NAMALWA (cell line): ENCODE data around the gene CCDC148.
"Not testable (repeated sequence)": the region's sequence is repeated elsewhere in the genome, so short reads cannot be mapped to it uniquely, and the experiment has no call there.

Experiments
- DNase-seq: peaks from one replicate; pipeline ENCODE4 v3.0.0-alpha.2; 2015; ENCODE audit warnings: low spot score

CCDC148 gene

DNA sequence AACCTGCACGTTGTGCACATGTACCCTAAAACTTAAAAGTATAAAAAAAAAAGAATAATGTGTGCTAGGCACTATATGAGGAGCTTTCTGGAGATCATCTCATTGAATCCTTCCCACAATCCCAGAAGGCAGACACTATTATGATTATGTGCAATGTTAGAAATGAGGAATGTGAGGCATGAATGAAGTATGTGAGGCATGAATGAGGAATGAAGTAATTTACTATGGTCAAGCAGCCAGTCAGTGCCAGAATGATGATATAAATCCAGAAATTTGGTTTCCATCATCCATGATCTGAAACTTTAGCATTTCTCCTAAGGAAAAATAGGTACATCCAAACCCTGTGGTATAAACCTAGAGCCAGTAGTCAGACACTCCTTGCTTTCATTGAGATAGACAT is 42.0 kb downstream of the CCDC148 start:
- no peak for DNase-seq

DNA sequence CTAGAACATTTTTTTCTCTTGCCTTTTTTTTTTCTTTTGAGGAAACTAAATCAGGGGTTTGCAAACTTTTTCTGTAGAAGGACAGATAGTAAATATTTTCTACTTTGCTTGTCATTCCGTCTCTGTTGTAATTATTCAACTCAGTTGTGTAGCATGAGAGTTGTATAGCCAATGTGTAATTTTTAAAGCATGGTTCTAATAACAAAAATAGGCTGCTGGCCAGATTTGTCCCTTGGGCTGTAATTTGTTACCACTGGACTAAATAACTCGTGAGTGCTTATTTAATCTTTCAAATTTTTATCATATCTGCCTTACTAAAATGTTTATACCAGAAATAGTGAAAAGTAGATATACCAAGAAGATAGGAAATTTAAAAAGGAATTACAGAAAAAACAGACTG is 43.0 kb downstream of the CCDC148 start:
- no peak for DNase-seq

DNA sequence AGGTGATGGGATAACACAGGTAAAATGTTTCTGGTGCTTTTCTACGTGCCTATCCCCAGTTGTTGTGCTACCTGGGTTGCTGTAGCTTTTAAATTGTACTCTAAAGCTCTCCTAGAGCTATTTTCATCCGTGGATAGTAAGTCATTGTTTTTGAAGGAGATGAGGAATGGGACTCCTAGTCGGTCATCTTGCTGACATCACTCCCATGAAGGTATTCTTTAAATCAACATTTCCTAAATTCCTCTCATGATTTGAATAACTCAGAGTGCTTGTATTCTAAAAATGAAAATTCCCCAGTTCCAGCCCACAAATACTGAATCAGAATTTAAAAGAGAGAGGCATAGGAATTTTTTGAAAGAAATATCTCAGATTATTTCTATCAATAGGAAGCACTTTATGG is 44.3 kb downstream of the CCDC148 start:
- no peak for DNase-seq

DNA sequence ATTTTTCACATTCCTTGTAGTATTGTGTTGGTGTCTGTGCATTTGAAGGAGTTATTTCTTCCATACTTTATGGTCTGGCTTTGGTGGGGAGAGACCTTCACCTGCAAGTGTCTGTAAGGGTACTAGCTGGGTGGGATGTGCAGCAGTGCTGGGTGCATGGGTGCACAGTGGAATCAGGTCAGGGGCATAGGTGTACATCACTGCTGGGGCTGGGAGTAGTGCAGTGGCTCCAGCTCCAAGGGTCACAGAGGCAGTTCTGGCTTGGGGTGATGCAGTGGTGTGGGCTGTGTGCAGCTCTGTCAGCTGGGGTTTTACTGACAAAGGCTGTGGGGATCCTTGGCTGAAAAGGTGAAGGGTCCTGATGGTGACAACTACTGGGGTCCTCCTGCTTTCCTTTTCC is 44.8 kb downstream of the CCDC148 start:
- no peak for DNase-seq

DNA sequence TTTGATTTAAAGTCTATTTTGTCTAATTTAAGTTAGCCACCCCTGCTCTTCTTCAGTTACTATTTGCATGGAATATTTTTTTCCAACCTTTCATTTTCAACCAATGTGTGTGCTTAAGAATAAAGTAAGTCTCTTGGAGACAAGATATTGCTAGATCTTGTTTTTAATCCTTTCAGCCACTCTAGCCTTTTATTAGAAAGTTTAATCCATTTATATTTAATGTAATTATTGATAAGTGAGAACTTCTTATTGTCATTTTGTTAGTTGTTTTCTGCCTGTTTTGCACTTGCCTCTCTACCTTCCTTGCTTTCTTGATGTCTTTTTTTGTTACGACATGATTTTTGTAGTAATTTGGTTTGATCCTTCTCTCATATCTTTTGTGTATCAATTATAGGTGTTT is 46.4 kb downstream of the CCDC148 start:
- no peak for DNase-seq

DNA sequence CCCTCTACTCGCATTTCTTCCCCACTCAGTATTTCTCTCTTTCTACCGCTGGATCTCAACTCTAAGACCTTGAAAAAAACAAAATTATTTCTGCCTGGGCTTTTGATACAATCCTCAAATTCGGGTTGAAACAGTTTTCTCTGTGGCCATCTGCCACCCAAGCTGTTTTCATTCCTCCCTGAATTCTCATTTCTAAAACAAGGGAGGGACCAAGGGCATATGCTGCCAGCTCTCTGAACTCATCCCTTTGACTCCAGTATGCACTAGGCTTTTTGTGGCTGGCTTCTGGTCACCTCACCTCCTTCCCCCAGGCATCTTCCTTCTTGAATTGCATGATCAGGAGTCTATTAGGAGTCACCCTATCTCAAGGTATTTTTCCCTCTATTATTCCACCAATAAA is 49.5 kb downstream of the CCDC148 start:
- DNase-seq: no peak

DNA sequence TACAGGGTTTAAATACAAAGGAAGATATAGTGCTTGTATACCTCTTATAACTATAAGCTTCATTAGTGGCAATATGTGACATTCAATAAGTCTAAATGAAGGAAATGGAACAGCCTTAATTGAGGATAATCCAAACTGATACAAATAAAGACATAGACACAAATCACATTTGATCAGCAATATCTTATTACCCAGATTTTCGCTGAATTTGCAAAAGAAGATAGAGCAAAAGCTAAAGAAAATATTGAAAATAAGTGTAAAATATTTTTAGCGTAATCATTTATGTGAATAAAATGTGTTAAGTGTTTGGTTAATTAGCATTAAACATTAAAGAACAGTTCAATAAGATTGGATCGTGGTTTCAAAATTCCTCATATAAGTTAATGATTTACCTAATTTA is 51.2 kb downstream of the CCDC148 start:
- DNase-seq: no peak

DNA sequence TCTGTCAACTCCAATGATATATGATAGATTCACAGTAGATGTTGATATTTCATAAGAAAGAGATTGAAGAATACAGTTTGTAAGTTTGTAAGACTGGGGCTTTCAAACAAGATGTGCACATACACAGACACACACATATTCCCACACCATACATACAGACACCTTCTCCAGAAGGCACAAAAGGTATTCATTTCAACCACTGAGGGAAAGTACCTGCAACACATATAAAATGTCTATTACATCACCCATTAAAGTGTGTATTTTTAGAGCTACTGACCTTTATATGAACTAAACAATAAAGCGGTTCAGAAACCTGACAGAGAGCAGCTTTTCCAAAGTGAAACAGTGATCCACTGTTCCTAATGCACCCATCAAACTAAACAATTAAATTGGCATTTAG is 53.3 kb downstream of the CCDC148 start:
- no peak for DNase-seq

DNA sequence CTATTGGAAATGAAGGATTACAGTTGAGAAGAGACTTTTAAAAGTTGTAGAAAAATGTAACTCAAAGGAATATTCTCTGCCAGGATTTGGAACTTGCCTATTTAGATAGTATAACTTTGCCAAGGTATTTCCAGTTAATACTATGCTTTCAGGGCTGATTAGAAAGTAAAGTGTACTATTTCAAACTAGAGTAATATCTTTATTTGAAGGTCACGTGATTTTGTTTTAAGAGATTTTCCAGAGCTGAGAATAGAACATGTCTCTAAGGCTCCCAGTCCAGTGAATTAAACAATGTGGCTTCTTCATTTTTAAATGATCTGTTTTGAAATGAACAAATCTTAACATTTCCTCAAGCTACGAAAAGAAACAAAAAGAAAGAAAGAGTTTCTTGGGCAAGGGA is 53.9 kb downstream of the CCDC148 start:
- DNase-seq: no peak

DNA sequence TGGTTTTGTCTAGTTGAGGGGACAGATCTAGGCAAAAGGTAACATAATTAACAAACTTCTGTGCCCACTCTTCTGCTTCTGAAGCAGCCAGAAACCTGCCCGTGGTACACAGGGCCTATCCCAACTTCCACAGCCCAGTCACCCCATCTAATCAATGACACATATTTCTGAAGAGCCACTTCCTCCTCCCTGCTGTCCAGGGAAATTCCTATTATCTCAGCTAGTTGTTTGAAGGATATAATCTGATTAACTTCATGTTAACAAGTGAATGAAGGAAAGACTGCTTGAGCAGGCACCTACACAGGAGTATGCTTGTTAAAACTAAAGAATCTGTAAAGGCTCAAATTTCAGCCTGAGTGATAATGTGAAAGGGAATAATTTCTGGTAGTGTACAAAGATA is 61.4 kb downstream of the CCDC148 start:
- no peak for DNase-seq

DNA sequence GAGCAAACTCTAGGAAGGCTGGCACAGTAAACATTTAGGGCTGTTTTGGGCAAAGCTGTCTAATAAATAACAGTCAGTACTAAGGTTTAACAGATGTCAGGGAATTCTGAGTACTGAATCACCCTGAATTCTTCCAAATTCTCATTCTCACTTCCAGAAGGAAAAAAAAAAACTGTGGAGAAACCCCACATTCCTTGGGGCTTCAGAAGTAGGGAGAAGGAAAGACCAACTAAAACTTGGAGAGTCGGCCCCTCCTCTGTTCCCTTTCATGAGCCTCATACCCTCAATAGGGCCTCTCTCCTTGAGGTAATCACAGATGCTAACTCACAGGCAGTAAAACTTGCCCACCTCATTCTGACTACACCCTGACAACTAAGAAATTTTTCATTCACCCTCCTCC is 62.1 kb downstream of the CCDC148 start:
- no peak for DNase-seq

DNA sequence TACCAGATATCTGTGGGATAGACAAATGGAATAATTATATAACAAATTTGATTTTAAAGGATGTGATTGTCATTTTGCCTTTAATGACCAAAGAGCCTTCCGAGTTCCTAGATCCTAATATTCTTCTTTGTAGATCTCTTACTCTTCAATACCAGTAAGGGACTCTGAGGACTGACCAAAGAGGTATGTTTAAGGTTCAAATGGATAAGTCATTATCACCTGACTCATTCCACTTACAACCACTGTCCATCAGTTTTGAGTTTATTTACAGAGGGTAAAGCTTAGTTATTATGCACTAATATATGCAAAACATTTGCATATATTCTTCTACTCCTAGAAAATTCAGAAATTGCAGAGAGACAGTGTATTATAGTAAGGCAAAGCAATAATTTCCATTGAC is 62.7 kb downstream of the CCDC148 start:
- DNase-seq: no peak

DNA sequence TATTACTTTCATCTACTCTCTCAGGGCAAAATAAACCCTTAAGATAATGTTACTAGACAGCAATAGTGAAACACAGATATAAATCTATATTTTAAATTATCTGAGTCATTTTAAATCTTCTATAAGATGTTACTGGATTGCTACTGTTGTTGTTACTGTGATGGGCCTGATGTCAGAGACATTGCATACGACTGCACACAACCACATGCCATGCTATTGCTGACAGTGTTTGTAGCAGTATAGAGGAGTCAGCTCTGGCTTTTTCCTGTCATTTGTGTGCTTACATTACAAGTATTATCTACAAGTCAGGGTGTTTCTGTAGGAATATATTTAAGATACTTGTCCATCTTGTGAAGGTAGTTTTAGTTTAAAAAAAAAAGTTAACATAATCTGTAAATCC is 63.9 kb downstream of the CCDC148 start:
- DNase-seq: no peak

DNA sequence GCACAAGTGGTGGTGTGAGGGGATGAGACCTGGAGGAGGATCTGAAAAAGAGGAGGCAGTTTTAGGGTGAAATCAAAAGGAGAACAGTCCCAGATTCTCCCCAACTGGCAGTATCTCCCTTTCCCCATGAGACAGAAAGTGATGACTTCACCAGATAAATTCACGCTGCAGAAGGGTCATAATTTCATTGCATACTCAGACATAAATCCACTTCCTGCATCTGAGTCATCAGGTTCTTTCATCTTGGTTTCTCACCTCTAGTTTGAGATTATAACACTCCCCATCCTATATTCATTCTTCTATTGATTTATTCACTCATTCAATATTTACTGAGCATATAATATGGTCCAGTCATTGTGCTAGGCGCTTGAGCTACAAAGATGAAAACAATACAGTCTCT is 64.7 kb downstream of the CCDC148 start:
- DNase-seq: no peak

DNA sequence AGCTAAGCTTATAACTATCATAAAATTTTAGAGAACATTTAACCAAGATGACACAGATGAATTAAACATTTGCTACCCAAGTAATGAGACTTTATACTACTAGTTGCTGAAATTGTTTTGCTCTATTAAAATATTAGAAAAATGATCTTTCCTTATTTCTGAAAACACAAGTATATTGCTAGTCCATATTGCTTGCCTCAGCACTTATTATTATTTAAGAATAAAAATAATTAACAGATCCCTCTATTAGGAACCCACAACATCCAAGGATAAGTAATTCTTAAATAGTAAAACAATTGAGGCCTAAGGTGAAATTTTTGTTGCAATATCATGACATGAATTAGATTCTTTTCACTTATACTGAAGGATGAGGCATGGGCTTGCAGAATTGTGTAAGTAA is 65.2 kb downstream of the CCDC148 start:
- no peak for DNase-seq

DNA sequence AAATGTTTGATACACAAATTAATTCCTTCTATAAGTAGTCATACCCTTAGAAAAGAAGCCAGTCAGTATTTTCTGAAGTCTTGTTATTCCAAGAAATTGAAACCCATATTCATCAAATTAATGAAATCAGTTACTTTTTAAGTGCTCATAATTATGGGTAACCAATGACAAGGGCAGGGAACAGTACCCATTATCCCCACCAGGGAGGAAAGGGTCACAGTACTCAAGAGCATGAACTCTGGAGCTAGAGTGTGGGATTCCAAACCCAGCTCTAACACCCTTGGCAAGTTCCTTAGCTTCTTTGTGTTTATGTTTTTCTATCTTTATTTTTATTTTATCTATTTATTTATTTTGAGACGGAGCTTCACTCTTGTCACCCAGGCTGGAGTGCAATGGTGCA is 68.4 kb downstream of the CCDC148 start:
- no peak for DNase-seq

DNA sequence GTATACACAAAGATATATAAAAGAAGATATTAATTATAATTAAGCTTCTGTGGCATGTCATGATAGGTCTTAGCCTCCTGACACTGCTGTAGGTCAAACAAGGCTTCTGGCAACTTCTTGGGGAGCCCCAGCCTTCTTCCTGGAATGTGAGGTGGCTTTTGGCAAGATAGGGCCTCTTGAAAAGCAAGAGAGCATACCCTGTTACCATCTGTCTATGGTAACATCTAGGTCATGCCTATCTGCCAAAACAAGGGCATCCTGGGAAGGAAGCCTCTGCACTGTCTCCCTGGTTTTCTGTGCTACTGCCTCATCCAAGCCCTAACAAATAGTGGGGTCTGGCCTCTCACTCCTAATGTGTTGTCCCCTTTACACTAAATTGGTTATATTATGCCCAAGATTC is 70.9 kb downstream of the CCDC148 start:
- DNase-seq: no peak

DNA sequence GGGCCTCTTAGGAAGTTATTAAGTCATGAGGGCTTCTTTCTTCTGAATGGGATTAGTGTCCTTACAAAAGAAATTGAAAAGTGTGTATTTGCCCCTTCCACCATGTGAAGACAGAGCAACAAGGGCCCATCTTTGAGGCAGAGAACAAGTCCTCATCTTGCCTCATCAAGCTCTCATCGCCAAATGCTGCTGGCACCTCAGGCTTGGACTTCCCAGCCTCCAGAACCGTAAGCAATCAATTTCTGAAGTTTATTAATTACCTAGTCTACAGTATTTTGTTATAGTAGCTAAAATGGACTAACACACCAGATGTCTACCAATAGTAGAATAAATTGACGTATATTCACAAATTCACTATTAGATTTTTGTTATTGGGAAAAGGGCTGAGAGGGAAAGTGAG is 74.6 kb downstream of the CCDC148 start:
- no peak for DNase-seq

DNA sequence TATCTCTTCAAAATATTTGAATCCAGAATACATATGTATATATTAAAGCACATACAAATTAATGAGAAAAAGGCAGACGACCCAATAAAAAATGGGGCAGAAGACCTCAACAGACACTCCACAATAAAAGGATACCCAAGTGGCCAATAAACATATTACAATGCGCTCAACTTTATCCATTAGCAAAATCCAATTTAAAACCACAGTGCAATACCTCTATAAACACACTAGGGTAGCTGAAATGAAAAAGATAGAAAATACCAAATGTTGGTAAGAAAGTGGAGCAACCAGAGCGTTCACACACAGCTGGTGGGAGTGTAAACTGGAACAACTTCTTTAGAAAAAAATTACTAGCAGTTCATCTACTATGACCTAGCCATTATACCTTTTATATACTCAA is 75.3 kb downstream of the CCDC148 start:
- peak; percentile 34 for DNase-seq

DNA sequence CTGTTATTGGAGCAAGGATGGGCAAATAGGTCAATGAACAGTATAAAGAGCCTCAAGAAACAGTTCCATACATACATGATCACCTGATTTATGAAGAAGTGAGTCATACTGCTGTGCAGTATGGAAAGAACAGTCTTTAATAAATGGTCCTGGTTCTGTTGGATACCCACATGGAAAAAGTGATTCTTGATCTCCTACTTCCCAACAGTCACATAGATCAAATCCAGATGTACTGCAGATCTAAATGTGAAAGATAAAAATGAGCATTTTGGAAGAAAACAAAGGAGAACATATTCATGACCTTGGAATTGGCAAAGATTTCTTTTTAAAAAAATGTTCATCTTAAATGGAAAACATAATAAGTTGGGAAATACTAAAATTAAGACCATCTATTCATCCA is 75.8 kb downstream of the CCDC148 start:
- no peak for DNase-seq

DNA sequence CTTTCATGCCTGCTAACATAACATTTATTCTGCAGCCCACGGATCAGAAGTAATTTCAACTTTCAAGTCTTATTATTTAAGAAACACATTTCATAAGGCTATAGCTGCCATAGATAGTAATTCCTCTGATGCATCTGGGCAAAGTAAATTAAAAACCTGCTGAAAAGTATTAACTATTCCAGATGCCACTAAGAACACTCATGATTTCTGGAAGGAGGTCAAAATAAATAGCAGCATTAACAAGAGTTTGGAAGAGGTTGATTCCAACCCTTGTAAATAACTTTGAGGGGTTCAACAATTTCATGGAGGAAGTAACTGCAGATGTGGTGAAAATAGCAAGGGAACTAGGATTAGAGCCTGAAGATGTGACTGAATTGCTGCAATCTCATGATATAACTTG is 77.6 kb downstream of the CCDC148 start:
- no peak for DNase-seq

DNA sequence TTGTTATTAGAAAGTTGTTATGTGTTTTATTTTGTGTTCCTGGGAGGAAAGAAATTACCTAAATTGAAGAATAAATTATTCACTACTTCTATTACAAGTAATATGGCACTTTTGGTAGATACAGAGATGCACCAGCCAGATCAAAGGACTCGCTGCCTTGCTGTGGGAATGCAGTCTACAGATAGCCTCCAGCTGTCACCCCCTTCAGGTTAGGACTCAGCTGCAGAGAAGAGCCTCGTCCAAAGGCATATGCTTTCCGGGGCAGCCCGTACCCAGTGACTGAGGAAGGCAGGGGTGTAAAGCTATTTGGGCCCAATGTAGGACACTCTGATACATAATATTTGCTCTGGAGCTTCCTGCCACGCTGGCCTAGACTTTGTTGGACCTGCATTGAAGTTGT is 90.2 kb downstream of the CCDC148 start:
- DNase-seq: no peak

DNA sequence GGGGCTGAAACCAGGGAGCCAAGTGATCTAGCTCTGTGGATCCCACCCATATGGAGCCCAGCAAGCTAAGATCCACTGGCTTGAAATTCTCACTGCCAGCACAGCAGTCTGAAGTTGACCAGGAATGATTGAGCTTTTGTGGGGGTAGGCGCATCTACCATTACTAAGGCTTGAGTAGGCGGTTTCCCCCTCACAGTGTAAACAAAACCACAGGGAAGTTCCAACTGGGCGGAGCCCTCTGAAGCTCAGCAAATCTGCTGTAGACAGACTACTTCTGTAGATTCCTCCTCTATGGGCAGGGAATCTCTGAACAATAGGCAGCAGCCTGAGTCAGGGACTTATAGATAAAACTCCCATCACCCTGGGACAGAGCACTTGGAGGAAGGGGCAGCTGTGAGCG is 96.7 kb downstream of the CCDC148 start:
- DNase-seq: no peak

DNA sequence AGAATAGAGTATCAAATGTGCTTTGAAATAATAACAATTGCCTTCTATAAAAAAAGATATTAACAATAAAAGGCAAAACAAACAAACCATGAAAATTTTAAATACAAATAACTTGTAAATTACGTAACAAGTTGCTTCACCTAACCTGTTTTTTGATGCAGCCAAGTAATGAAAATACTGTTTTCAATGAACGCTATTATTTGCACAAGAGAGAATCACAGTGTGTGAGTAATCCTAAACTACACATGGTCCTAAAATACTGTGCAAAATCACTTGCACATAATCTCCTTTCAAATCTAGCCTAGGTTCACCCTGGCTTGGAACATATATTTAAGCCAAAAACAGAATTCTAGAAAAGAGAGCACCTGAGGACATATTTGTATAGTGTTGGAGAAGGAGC is 98.9 kb downstream of the CCDC148 start:
- DNase-seq: no peak

DNA sequence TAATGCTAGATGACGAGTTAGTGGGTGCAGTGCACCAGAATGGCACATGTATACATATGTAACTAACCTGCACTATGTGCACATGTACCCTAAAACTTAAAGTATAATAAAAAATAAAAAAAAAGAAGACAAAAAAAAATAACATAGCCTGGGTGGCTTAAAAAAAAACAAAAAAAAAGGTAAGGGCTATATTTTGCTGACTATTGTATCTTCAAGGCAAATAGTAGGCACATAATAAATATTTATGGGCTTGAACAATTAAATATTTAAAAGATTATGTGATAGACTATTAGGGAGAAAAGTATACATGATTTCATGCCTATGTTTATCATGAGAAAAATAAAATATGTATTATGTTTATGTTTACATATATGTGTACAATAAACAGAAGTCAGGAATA is 99.4 kb downstream of the CCDC148 start:
- no peak for DNase-seq

DNA sequence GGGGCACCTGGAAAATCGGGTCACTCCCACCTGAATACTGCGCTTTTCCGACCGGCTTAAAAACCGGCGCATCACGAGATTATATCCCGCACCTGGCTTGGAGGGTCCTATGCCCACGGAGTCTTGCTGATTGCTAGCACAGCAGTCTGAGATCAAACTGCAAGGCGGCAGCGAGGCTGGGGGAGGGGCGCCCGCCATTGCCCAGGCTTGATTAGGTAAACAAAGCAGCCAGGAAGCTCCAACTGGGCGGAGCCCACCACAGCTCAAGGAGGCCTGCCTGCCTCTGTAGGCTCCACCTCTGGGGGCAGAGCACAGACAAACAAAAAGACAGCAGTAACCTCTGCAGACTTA is 105.1 kb downstream of the CCDC148 start:
- not testable (repeated sequence) for DNase-seq
